HG03108 (cell line): ENCODE measurements around the gene CBX3.
"Not testable (repeated sequence)": the region's sequence is repeated elsewhere in the genome, so short reads cannot be mapped to it uniquely, and the experiment has no call there.

Source experiments
- ATAC-seq: cut with Tn5 transposase; IDR thresholded peaks from one replicate; pipeline ENCODE4 v1.9.1; 2021; ENCODE audit warnings: moderate library complexity; ENCODE audit not compliant: unreplicated experiment

CBX3 gene

DNA sequence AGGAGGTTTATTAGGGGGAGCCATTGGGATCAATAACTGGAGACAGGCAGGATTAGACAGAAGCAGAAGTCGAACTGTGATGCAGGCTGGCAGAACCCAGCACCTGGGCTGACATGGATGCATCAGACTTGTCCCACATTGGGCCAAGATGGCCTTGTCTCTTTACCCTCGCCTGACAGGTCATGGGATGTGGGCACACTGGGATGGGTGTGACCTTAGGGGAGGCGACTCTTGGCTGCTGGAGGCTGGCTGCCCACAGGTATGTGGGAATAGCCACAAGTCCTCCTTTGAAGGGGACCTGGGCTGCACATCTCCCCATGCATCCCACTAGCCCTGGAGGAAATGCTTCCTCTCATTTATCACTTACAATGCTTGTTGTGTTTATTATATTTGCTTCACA is 32.3 kb upstream of the CBX3 start:
- ATAC-seq = no peak

DNA sequence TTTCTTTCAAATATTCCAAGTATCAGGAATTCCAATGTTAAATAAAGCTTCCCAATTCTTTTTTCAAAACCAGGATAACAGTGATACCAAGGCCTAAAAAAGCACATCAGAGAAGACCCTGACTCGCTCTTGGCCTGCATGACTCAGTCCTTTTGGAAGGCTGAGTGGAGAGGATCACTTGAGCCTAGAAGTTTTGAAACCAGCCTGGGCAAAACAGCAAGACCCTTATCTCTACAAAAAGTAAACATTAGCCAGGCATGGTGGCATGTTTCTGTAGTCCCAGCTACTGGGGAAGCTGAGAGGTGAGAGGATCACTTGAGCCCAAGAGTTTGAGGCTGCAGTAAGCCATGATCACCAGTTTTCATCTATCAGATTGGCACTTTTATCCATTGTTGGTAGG is 30.9 kb upstream of the CBX3 start:
- no peak for ATAC-seq

DNA sequence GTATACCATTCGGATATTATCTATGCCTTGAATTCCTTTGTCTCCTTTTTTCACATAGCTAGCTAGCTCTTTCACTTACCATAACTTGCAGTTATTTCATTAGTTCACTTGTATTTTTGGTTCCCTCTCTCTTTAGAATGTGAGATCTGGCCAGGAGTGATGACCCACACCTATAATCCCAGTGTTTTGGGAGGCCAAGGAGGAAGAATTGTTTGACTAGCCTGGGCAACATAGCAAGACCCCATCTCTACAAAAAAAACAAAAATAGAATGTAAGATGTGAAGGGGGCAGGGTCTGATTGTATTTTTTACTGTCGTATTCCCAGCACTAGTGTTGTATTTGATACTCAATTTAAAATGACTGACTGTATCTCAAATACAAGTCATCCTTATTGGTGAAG is 29.9 kb upstream of the CBX3 start:
- no peak for ATAC-seq

DNA sequence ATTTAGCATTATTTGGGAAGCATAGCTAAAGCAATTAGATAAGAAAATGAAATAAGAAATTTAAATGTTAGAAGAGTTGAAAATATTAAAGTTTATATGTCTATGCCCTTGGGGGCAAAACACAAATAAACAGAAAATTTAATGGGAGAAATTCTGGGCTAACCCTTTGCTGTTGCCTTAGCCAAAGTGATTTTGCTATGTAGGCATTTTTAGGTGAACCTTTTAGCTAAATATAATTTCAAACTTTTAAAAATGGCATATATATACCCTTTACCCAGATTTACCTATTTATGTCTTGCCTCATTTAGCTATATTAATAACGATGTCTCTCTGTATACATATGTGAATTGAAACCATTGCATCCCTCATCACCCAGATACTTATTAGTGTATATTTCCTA is 29.5 kb upstream of the CBX3 start:
- ATAC-seq = no peak

DNA sequence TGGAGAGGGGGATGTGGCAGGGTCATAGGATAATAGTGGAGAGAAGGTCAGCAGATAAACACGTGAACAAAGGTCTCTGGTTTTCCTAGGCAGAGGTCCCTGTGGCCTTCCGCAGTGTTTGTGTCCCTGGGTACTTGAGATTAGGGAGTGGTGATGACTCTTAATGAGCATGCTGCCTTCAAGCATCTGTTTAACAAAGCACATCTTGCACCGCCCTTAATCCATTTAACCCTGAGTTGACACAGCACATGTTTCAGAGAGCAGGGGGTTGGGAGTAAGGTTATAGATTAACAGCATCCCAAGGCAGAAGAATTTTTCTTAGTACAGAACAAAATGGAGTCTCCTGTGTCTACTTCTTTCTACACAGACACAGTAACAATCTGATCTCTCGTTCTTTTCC is 25.6 kb upstream of the CBX3 start:
- not testable (repeated sequence) for ATAC-seq

DNA sequence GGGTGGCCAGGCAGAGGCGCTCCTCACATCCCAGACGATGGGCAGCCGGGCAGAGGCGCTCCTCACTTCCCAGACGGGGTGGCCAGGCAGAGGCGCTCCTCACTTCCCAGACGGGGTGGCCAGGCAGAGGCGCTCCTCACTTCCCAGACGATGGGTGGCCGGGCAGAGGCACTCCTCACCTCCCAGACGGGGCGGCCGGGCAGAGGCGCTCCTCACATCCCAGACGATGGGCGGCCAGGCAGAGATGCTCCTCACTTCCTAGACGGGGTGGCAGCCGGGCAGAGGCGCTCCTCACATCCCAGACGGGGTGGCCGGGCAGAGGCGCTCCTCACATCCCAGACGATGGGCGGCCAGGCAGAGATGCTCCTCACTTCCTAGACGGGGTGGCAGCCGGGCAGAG is 24.8 kb upstream of the CBX3 start:
- not testable (repeated sequence) for ATAC-seq

DNA sequence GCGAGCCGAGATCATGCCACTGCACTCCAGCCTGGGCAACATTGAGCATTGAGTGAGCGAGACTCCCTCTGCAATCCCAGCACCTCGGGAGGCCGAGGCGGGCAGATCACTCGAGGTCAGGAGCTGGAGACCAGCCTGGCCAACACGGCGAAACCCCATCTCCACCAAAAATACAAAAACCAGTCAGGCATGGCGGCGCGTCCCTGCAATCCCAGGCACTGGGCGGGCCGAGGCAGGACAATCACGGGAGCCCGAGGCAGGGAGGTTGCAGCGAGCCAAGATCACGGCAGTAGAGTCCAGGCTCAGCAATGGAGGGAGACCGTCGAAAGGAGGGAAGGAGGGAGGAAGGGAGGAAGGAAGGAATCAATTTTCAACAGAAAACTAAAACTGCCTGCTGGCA is 24.3 kb upstream of the CBX3 start:
- not testable (repeated sequence) for ATAC-seq

DNA sequence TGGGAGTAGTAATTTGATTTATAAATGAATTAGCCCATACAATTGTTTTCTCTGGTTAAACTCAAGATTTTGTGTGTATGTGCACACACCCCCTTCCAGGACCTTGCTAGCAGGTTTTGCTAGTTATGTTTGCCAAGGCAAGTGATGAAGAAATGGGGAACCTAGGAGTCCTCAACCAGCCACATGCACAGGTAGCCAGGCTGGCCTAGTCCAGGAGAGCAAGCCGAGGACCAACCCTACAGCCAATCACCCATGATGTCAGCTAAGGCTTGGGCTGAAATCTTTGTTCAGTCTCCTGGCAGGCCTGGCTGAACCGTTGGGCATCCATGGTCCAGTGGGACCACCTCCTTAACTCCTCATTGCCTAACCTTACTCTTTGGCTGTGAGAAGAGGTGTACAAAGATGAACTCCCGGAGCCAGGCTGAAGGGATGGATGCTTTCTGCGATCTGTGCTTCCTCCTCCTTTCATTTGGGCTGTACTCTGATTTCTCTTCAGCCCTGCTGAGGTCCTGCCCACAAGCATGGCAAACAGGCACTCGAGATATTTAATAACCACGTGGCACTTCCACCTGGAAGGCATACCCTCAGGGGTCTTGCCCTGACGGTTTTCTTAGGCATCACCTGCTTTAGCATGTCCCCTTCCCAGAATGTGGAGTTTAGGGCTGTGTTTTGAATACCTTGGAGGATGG is 23.1 kb upstream of the CBX3 start:
- no peak for ATAC-seq

DNA sequence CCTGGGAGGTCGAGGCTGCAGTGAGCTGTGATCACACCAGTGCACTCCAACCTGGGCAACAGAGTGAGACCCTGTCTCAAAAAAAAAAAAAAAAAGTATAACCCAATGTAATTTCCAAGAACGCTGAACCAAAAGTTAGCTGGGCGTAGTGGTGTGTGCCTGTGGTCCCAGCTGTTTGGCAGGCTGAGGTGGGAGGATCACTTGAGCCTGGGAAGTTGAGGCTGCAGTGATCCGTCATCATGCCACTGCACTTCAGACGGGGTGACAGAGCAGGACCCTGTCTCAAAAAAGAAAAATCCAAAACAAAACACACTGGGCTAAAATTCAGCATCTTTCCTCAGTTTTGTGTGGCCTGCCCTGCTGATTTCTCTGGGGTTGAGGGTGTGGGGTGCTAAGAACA is 22.1 kb upstream of the CBX3 start:
- ATAC-seq = no peak

DNA sequence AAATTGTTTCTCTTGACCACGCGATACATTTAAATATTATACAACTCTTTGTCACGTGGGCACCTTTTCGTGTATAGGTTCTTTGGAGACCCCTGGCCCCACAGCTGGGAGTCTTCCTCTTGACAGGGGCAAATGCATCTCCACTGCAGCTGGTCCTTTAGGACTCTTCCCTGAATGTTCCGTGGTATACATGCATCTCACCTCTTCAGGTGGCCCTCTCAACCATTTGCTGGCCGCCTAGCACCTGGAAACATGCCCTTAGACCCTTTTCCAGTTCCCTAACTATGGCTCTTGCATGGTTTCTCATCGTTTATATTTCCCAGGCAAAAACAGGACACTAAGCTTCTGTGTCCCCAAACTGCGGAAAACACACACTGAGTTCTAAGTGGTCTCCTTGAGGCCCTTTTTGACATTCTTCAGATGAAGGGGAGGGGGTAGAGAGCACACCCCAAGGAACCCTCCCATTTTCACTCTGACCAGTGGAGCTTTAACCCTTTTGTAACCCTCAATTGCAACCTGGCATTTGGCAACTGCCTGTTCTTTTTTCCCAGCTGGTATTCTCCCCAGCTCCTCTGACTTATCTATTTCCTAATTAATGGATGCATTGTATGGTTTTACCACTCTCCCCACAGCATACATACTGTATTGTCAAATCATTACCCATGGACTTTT is 21.6 kb upstream of the CBX3 start:
- ATAC-seq = no peak

DNA sequence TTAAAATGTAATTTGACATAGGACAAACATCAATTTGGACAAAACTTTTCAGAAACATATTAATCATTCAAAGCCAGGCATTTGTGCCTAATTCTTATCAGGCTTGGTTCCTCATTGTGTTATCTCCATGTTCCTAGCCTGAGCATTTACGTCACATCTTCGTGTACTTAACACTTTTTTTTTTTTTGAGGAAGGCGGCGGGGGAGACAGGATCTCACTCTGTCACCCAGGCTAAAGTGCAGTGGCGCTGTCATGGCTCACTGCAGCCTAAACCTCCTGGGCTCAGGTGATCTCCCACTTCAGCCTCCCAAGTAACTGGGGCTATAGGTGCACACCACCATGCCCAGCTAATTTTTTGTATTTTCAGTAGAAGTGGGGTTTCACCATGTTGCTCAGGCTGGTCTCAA is 20.8 kb upstream of the CBX3 start:
- ATAC-seq = no peak

DNA sequence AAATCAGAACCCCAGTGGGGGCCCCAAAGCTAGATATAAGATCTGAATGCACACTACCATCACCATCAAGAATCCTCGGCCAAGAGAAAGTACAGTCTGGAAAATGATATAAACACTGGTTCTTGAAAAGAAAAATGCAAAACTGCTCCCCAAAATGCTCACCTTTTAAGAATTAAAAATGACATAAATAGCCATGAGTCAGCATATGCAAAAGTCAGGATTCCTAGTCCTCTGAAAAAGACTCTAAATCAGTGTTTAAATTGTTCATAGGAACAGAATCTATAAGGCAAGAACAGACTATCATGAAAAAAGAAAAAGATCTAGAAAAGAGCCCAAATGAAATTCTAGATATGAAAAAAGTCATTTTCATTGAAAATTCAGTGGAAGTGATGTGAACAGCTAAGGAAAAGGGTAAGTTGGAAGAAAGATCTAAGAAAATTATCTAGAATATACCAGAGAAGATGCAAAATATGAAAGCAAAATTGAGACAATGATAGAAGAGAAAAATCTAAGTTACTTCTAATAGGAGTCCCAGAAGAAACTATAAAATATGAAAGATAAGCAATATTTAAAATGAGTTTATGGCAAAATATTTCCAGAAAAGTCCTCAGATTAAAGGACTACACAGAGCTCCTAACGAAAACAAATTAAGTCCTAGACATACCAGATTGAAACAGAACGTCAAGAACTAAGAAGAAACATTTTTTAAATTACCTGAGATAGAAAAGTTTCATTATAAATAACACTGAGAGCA is 19.9 kb upstream of the CBX3 start:
- no peak for ATAC-seq

DNA sequence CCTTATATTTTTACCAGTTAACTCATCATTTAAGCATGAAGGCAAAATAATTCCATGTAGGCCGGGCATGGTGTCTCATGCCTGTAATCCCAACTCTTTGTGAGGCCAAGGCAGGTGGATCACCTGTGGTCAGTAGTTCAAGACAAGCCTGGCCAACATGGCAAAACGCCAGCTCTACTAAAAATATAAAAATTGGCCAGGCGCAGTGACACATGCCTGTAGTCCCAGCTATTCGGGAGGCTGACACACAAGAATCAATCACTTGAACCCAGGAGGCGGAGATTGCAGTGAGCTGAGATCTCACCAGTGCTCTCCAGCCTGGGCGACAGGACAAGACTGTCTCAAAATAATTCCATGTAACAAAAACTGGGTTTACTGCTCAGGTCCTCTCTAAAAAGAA is 19.3 kb upstream of the CBX3 start:
- no peak for ATAC-seq

DNA sequence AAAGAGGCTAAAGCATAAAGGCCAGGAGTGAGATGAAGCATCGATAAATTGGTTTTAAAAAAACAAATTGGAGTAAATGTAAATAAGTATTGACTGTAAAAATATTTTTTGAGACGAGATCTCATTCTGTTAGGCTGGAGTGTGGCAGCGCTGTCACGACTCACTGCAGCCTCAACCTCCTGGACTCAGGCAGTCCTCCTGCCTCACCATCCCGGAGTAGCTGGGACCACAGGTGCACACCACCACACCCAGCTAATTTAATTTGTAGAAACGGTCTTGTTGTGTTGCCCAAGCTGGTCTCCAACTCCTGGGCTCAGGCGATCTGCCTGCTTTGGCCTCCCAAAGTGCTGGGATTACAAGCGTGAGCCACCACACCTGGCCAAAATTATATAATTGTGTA is 18.8 kb upstream of the CBX3 start:
- no peak for ATAC-seq

DNA sequence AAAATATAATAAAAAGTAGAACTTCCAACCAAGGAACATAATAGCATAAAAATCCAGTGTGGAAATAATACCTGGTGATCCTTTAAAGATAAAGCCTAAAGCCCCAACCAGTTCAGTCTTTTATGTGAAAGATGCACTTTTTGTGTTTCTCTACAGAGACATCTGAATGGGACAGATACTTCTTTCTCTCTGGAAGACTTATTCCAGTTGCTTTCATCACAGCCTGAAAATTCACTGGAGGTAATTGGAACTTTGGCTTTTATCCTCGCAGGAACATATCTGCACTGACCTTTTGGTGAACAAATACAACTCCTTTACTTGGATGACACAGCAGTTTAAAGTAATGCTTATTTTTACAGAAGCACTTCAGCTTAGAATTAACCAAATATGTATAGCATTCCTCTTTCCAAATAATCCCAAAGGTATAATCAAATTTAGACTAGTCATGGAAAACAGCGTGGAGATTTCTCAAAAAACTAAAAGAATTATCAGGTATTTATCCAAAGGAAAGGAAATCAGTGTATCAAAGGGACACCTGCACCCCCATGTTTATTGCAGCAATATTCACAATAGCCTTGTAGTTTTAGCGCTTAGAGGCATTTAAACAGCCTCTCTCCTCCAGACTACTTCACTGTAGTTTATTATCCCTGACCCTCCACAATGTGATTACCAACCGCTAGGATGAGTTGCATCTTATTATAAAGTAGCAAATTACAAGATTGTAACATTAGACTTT is 17.8 kb upstream of the CBX3 start:
- no peak for ATAC-seq

DNA sequence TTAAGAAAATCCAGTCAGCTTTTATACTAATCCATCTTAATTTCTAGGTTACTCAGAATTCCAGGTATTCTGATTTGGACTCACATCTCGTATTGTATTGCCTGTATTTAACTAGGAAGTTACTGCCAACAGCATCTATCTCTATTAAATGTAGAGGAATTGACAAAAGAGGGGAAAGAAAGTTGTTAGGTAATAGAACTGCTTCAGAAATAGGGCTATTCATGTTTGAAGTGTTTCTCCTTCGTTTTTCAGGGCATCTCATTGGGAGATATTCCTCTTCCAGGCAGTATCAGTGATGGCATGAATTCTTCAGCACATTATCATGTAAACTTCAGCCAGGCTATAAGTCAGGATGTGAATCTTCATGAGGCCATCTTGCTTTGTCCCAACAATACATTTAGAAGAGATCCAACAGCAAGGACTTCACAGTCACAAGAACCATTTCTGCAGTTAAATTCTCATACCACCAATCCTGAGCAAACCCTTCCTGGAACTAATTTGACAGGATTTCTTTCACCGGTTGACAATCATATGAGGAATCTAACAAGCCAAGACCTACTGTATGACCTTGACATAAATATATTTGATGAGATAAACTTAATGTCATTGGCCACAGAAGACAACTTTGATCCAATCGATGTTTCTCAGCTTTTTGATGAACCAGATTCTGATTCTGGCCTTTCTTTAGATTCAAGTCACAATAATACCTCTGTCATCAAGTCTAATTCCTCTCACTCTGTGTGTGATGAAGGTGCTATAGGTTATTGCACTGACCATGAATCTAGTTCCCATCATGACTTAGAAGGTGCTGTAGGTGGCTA is 17.1 kb upstream of the CBX3 start:
- ATAC-seq = not testable (repeated sequence)

DNA sequence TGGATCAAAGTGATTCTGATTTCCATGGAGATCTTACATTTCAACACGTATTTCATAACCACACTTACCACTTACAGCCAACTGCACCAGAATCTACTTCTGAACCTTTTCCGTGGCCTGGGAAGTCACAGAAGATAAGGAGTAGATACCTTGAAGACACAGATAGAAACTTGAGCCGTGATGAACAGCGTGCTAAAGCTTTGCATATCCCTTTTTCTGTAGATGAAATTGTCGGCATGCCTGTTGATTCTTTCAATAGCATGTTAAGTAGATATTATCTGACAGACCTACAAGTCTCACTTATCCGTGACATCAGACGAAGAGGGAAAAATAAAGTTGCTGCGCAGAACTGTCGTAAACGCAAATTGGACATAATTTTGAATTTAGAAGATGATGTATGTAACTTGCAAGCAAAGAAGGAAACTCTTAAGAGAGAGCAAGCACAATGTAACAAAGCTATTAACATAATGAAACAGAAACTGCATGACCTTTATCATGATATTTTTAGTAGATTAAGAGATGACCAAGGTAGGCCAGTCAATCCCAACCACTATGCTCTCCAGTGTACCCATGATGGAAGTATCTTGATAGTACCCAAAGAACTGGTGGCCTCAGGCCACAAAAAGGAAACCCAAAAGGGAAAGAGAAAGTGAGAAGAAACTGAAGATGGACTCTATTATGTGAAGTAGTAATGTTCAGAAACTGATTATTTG is 16.3 kb upstream of the CBX3 start:
- peak; percentile 38 for ATAC-seq

DNA sequence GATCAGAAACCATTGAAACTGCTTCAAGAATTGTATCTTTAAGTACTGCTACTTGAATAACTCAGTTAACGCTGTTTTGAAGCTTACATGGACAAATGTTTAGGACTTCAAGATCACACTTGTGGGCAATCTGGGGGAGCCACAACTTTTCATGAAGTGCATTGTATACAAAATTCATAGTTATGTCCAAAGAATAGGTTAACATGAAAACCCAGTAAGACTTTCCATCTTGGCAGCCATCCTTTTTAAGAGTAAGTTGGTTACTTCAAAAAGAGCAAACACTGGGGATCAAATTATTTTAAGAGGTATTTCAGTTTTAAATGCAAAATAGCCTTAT is 15.7 kb upstream of the CBX3 start:
- ATAC-seq = no peak

DNA sequence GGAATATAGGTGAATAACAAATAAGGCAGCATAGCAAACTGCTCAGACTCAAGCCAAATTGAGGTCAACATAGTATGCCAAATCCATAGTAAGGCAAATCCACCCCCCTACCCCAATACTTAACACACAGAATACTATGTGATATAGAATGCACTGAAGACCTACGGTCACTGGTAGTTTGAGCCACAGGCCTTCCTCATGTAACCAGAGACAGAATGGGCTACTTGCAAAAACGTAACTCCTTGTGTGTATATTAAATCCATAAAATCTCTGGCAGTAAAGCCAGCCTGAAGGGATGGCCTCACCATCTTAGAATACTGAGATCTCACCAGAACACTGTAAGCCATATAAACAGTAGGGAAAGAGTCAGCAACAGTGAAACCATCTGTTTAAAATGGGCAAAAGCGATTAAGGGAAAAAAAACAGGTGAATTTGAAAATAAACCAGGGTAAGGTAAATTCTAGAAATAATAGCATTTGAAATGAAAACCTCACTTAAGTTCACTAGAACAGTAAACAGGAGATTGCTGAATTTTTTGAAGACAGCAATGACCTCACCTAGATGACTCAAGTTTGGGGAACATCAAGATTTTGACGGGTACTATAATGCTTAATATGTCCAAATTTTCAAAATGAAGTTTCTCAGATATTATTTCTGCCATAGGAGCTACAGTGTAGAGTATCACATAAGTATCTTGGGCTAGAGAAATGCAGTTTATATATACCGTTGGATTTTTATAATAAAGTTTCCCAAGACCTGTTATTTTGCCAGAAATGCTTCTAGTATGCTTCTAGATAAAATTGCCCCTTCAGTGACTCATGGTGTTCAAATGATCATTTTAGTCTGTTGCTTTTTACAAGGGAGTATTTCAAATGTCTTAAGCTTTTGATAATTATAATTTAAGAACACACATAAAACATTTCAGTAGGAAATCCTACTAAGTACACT is 14.9 kb upstream of the CBX3 start:
- ATAC-seq = no peak
